NCI-H460 (cell line): ENCODE measurements around the gene ABITRAM. TPM values are rescaled to one million over a fixed set of nuclear protein-coding genes. Genes with fewer than 3 reads are reported as not detected.
"Not testable (repeated sequence)": the region's sequence is repeated elsewhere in the genome, so short reads cannot be mapped to it uniquely, and the experiment has no call there.

Source experiments
- DNase-seq: peaks from one replicate; pipeline ENCODE4 v3.0.0-alpha.2; 2016; ENCODE audit warnings: low read depth; ENCODE audit errors: extremely low read depth
- total RNA-seq: library from RNA; depleted of rRNA; stranded (reverse); fragments of >200 nt; shearing (Covaris generic); gene quantifications from 2 replicates; pipeline ENCODE4 v1.2.3, GENCODE V29; 2014

ABITRAM gene
- total RNA-seq, 1 experiment from 2014 or later = 23.3 TPM

DNA sequence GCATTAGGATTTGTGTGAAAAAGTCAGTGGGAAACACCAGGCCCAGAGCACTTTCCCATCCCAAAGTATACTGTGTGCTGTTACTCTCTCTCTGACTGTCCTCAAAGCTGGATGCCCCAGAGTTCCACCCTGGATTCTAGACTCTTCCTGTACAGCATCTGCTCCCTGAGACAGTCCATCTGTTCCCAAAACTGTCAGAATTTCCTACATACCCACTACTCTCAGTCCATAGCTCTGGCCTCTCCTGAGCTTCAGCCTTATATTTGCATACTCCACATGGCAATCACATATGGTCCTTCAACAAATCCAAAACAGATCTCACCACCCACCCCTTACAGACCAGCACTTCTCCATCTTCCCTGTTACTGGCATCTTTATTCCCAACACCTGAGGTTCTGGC, 9.7 kb upstream of the ABITRAM start:
- no peak for DNase-seq

DNA sequence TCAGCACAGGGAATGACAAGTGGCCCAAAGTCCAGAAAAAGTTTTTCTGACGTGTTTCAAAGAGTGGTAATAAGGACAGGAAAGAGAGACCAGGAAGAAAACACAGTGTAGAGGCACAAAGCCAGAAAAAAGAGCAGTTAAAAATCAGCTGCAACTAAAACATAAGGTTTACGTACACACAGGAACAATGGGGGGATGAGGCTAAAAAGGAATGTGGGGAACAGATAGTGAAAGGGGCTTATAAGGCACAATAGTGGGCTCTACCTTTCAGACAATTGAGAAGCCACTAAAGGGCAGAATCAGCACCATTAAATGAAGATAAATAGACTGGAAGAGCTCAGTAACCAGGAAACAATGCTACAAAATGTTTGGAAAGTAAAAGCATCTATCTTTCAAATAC, 5.8 kb upstream of the ABITRAM start:
- no peak for DNase-seq

DNA sequence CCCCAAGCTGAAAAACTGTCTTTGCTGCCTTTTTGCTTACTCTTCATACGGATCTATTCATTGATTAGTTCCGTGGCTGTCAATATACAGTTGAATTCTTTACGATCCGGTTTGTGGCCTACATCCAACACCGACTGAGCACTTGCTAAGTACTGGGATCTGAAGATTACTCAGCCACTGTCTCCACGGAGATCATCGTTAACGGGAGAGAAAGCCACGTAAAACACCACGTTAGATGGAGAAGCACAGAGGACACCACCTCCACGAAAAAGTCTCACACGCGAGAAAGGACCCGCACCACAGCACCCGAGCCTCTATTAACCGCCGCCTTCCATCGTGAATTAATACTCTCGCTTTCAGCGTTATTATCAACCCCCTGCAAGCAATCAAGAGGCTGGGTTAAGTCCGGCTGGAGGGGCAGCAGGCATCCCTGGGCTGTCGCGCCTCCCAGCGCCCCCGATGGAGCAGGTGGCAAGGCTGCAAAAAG, 926 bp upstream of the ABITRAM start:
- no peak for DNase-seq

DNA sequence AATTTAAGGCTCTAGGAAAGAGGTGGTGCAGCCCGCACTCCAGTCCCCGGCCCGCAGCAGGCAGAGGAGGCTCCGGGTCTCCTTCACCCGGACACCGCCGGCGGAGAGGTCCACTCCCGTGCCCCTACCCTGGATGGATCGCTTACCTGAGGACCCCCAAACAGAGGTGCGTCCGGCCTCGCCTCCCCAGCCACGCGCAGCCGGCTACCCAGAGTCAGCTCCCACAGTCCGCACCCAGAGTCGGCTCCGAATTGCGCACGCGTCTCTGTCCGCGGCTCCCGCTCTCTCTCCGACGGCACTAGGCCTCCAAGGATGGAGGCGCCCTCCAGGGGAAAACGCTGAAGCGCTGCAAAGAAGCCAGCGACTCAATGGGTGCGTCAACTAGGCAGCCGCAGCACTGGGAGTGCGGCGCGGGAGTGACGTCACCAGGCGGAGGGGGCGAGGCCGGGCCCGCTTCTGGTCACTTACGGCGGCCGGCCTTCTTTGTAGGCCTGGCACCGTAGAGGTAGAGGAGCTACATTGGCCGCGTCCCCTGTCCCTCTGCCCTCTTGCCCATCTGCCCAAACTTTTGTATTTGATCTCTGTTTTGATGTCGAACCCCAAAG, 380 bp upstream of the ABITRAM start, which contains the start of gene ELP1:
TSS of gene ELP1 (minus strand) at position 407 of the 605 bp plus-strand sequence. CDS start 2,978 bp downstream, outside the sequence.
- peak; percentile 94 for DNase-seq

DNA sequence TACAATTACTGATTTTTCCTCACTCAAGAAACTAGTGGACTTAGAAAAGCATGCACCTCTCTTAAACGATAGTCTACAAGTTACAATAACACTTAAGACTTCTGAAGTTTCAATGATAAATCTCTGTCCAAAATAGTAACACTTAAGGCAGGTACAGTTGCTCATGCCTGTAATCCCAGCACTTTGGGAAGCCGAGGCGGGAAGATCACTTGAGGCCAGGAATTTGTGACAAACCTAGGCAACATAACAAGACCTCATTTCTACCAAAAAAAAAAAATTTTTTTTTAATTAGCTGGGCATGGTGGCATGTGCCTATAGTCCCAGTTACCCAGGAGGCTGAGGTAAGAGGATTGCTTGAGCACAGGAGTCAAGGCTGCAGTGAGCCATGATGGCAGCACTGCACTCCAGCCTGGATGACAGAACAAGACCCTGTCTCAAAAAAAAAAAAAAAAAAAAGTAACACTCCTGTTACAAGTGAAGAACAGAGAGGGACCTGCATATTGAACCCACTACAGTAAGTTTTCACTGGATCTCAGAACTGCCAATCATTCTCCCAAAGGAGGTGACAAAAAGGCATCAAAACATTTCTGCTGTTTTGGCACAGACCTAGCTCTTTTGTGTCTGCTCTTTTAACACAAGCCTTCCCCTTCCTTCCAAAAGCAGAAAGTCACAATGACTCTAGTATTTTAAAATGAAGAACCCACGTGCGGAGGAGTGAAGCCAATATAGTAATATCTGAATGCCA, 3.5 kb downstream of the ABITRAM start:
- DNase-seq = no peak

DNA sequence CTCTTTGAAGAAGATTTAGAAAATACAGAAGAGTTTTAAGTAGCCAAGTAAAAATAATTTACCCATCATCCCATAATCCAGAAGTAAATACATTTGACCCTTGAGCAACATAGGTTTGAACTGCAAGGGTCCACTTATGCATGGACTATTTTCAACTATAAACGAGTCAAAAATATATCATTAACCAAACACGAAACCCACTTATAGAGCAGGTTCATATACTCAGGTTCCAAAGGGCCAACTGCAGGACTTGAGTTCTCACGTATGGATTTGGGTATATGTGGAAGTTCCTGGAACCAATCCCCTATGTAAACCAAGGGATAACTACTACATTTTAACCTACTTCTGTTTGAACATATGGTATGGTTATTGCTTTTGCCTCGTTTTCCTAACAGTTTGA, 5.8 kb downstream of the ABITRAM start:
- no peak for DNase-seq

DNA sequence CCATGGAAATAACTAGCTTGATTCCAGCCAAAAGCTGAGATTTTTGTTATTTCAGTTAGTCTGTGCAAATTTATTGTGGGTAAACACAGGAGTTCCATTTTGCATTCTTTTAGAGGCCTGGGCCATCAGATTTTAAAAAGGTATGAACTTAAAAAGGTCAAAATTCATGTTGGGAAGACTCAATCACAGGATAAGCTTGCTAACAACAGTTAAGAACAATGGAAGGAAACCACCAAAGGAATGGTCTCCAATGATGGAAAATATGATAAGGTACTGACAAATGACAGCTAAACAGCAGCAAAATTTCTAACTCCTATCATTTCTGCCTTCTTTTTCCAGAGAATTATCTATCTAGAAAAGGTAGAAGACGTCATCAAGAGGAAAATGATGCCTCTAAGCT, 16.0 kb downstream of the ABITRAM start:
- DNase-seq = no peak

DNA sequence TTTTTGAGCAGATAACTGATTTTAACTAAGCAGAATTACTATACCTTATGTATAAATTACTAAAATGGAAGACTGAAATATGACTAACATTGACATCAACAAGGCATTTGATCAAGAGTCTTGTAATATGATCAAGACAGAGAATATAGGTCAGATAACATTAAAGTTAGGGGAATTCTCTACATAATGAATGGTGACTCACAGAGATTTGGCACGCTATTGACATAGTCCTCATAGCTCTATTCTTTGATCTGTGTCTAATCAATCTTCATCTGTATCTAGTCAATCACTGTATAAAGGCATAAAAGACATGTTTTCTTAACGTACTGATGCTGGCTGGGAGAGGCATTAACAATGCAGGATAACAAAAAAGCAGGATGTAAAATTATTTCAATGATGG, 17.4 kb downstream of the ABITRAM start:
- DNase-seq = no peak

DNA sequence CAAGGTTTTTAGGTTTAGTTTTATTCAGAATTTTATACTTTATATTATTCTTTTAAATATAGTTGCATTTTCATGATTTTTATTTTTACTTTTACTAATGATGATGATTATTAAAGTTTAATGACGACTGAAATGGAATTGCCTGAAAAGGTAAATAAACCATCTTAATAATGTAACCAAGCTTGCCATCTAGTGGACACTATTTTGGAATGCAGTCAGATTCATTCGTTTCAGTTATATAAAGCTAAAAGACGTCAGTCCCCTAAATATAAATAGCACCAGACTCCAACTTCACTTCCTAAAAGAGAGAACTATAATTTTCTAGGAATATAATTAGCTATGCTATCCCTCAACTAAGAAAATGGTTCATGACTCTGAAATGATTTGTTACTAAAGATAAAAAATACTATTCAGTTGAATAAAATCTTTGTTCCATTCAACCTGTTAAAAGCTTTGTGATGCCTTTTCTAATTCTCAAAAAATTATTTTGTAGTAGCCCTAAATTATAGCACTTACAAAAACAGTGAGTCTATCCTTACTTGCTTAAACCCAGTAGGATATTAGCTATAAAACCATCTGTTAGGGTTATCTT, 19.9 kb downstream of the ABITRAM start:
- peak; percentile 59 for DNase-seq

DNA sequence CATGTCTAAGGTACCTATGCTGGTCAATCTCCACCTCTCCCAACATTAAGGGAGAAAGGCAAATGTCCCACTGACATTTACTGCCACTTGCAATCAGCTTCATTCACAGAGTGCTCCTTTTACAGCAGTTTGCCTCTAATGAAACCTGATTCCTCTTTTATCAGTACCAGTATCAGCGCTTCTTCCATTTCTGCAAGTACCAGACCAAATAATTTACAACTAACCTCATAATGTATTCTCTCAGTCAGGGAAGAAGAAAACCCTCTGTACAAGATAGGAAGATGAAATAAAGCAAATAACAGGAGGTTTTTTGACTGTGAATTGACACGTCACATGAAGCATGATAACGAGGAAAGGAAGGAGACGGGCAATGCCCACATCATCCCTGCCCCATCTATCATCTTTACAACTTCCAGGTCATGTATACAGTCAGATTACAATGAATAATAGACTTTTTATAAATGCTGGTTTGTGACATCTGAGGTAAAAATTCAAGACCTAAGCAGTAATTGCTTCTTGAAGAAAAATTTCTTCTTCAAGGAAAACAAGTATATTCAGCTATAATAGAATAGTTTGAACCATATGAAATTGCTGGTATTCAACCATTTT, 21.9 kb downstream of the ABITRAM start:
- no peak for DNase-seq

DNA sequence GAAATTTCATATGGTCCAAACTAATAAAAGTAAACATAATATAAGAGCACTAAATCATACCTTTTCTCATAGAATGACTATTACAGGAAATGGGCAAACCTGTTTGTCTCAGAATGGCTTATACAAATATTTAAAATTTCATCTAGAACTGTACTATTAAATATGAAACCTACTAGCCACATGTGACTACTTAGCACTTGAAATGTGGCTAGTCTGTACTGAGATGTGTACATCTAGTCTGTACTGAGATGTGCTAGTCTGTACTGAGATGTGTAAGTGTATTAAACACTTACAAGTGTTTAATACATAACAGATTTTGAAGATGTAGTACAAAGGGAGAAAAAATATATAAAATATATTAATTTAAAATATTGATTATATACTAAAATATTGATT, 22.4 kb downstream of the ABITRAM start:
- no peak for DNase-seq

DNA sequence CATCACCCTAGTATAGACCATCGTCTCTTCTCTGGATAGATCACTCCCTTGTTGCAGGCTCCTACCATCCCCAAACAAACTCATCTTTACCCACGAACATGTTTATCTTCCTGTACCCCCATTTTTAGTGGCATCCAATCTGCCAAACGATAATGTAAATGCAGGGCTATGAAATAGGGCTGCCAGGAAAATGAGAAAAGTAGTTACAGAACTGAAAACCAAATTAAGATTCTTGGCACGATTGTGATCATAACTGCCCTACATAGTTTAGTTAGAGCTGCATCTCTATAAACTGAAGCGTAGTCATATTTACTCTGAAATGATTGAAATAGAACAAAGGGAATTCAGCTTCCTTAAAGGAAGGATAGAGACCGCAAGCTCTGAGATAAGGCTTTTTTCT, 26.1 kb downstream of the ABITRAM start:
- DNase-seq = no peak

DNA sequence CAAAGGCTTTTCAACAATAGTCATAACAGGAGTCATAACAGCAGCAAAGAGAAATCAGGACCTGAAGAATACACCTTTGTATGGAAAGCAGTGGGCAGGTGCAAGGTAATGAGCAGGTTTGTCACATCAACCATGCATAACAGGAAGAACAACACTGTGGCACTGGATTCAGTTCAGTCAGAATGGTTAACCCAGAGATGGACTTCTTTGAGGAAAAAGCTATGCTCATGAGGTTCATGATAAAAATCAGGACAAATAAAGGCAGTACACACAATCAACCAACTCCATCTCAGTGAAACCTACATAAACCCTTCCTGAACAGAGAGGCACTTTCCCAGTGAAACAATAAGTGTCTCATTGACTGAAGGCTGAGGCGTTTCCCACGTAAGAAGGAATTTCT, 27.0 kb downstream of the ABITRAM start:
- no peak for DNase-seq

DNA sequence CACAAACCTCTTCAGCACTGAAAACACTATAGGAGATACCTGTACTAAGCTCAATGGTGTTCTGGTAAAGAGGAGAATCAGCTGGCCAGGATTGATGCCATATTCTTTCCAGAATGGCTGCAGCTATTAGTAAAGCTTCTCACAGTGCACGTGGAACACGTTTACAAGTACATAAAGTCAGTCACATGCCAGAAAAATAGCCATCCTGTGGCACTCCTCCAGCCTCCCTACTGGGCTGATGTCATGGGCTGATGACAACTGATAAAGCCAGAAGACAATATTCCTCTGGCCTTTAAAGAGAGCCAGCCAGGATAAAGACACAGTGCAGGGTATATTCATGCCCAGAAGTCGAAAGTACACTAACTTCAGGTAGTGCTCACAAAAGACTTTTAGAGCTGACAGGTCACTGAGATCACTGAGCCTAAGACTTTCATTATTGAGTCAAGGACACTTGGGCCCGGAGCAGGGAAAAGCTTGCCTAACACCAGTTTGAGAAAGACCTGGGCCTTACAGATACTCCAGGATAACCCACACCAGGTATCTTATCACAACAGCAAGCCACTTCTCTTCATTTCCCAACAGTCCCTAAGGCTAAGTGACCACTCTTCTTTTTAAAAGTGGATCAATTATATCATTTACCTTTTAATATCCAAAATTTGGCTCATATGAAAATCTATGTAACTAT, 29.4 kb downstream of the ABITRAM start:
- no peak for DNase-seq

DNA sequence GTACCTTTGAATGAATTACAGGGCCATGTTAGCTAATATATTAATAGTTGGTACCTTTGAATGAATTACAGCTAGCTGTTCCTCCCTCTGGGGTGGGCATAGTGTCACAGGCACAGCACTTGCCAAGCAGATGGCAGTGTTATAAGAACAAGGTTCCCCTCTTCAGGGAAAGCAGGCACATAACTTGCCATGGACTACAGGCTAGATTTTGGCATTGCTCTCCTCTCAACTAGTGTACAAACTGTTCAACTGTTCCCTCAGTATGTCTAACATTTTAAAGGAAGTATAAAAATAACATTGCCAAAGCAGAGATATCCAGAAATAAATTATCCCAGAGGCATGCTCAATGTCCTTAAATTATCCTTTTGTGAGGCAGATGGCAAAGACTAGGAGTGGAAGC, 33.7 kb downstream of the ABITRAM start:
- DNase-seq = no peak

DNA sequence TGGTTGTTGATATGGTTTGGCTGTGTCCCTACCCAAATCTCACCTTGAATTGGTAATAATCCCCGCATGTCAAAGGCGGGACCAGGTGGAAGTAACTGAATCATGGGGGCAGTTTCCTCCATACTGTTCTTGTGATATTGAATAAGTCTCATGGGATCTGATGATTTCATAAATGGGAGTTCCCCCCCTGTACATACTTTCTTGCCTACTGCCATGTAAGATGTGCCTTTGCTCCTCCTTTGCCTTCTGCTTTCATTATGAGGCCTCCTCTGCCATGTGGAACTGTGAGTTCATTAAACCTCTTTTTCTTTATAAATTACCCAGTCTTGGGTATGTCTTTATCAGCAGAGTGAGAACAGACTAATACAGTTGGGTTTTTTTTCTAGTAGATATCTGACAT, 37.2 kb downstream of the ABITRAM start:
- not testable (repeated sequence) for DNase-seq

DNA sequence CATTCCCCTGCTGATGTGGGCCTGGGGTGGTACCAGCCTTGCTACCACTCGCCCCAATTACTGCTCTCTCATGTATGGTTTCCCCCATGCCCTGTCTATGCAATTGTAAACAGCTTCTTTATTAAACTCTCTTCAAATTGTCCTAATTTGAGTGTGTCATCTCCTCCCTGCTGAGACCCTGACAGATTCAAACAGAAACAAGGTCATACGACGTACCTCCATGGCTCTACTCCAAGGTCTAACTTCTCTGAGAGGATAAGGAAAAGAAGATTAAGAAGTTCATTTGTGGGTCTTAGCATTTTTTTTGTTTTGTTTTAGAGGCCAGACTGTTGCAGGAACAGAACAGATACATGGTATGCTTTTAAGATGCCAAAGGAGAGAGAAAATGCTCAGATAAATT, 38.0 kb downstream of the ABITRAM start:
- DNase-seq = no peak

DNA sequence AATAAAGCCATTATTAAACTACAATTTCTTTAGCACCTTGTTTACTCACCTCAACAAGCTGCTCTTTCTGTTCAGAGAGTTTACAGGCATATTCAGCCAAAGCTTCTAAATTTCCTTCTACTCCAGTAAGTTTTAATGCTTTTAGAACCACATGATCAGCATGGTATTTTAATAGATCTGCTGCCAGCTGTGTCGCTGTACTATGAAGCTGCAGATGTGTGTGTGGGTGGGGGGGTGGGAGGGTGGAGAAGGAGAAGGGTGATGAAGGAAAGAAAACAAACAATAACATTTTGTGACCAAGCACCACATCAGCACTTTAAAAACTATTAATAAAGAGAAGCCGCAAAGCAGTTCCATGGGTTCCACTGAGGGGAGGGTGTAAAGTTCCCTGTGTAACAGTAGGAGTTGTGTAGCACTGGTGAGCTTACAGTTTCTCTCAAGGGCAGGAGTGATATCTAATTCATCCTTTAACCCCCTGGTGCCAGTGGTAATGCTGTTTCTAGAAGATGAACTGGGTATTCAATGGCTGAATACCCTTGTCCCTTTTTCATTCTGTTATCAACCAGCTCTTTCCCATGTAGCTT, 38.5 kb downstream of the ABITRAM start:
- DNase-seq = no peak

DNA sequence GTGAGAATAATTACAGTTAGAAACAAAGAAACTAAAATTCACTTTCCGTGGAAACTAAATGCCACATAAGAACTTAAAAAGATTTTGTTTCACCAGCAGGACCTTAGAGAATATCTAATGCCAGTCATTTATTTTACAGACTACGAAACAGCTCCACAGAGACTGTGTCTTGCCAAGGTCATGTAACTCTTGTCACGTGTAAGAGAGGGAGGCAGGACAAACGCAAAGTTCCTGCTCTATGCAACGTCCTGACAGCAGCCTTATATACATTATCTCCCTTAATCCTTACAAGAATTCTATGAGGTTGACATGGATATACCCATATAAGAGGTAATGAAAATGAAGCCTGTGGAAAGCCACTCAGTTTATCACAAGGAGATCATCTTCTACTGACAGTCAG, 39.7 kb downstream of the ABITRAM start:
- DNase-seq = no peak

DNA sequence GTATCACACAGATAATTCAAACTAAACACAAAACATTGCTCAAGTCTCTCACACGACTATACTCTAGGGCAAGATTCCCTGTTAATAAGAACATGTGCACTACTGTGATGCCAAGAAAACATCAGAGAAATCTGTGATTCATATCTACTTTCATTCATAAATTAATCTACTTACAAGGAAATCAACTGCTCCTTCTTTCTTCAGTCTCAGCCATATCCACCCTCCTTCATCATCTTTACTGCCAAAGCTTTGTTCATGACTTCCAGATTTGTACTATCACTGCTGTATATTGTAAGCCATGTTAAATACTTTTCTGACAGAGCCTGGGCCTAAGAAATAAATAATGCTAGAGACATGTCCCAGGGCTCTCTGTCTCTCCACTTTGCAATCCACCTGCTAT, 44.0 kb downstream of the ABITRAM start:
- no peak for DNase-seq

DNA sequence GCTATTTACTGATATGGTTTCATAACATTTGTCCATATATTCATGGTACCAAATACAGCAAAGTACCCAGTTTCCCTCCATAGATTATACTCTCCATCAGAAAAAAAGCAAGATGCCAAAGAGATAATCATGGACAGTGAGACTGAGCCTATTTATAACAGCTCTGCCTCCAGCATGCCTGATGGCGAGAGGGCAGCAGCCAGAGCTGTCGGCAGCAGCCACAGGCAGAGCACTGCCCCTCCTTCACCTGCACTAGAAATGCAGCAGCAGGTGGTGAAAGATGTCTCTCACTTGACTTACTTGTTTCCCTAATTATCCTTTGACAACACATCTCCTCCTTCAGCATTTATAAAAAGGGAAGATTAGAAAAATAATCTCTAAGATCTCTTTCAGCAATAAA, 46.7 kb downstream of the ABITRAM start:
- DNase-seq = no peak
